LNCAP (cell line): ENCODE results near the gene HOXB13.

Experiments
- TF ChIP-seq, protein P1 (sequence below): fragments of 450-650 bp; IDR thresholded peaks from 2 replicates; pipeline ENCODE4 v1.5.1; 2017; ENCODE audit warnings: mild to moderate bottlenecking

HOXB13 gene

GRCh38 chr17:48676963-48677558 lies 51.5 kb downstream of the HOXB13 start:
- TF ChIP-seq, protein P1, sequence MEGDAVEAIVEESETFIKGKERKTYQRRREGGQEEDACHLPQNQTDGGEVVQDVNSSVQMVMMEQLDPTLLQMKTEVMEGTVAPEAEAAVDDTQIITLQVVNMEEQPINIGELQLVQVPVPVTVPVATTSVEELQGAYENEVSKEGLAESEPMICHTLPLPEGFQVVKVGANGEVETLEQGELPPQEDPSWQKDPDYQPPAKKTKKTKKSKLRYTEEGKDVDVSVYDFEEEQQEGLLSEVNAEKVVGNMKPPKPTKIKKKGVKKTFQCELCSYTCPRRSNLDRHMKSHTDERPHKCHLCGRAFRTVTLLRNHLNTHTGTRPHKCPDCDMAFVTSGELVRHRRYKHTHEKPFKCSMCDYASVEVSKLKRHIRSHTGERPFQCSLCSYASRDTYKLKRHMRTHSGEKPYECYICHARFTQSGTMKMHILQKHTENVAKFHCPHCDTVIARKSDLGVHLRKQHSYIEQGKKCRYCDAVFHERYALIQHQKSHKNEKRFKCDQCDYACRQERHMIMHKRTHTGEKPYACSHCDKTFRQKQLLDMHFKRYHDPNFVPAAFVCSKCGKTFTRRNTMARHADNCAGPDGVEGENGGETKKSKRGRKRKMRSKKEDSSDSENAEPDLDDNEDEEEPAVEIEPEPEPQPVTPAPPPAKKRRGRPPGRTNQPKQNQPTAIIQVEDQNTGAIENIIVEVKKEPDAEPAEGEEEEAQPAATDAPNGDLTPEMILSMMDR = no peak
